Measurements from ENCODE around the gene SMARCA2.
A peak's percentile ranks its signal among the peaks of the same experiment; 100 is the strongest.

The SMARCA2 gene

DNA sequence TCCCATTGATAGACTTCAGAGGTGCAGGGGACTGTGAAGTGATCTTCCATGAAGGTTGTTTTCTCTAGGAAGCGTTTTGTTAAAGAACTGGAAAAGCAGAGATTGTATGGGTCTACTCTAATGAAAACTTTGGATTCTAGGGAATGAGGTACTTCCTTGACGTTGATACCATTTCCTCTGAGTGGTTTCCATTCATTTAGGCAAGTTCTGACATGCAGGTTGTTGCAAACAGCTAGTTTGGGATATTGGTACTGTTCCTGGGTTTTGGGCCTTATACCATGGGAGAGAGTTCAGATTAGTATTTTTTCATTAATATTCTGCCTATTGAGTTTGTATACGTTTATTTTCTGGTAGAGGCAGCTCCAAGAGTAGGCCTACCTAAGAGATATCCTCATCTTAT is 25.7 kb downstream of the SMARCA2 start:
- DNase-seq (ENCODE audit: low read depth), result no peak

DNA sequence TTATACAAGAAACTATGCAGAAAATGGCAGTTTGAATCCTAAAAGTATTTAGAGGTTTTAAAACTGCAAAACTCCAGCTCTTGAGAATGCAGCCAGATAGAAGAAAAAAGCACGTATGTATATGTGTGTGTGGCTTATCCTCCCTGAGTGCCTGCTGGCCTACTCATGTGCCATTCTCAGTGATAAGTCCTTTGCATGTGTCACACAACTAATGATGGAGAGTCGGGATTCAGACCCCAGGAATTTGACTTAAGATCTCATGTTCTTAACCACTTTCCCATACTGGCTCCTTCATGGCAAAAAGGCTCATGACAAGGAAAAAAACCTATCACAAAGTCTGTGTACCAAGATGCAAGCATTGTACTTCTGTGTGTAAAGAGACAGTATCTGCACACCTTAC is 26.6 kb downstream of the SMARCA2 start:
- DNase-seq (ENCODE audit: low read depth), result no peak

DNA sequence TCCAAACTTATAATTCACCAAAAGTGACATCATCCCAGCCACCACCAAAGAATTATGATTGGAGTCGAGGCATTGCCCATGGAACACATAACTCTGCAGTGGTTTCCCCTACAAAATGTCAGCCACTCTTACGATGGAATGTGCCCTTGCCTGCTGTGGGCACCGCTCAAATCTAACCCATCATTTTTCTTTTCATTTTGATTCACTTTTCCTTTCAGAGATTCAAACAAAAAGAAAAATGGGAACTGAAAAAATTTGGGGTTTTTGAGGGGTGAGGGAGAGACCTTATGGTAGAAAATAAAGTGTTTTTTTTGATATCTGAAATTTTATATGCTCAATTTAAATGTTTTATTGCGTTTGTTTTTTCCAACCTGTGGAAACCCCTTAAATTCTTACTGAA is 28.1 kb downstream of the SMARCA2 start:
- no peak for DNase-seq (ENCODE audit: low read depth)

DNA sequence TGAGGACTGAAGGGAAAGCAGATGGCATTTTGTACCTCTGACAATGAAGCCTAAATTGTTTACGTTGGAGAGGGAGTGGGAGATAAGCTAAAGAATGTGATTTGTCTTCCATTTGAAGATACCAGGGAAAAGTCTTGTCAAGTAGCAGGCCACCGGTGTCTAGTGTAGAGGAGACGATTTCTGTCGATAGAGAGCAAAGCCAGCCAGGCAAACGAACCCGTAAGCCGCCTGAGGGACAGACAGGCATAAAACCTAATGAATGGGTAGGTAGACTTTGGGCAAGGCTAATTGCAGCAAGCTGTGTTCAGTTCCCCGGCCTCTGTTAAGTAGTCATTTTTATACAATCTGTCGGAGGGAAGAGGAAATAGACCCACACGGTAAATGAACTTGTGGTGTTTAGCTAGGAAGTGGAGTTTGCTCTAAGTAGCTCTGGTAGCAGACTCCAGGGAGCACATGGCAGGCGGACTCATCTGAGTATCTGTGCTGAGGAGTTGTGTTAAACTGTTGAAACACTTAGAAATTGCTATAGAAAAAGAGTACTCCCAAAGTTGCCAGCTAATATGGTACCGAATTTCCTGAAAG is 28.8 kb downstream of the SMARCA2 start:
- no peak for DNase-seq (ENCODE audit: low read depth)

DNA sequence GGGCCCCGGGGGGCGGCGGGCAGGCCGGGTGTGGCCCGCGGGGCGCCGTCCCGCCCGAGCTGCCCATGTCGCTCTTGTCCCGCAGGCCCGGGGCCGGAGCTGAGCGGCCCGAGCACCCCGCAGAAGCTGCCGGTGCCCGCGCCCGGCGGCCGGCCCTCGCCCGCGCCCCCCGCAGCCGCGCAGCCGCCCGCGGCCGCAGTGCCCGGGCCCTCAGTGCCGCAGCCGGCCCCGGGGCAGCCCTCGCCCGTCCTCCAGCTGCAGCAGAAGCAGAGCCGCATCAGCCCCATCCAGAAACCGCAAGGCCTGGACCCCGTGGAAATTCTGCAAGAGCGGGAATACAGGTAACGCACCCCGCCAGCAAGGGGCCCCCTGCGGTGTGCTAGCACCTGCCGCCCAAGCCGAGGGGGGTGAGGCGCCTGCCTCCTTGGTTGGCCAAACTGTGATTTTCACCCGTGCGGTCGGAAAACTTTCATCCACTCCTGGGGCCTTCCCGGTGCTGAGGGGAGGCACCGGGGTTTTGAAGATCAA is 32.1 kb downstream of the SMARCA2 start:
- DNase-seq (ENCODE audit: low read depth), result no peak

DNA sequence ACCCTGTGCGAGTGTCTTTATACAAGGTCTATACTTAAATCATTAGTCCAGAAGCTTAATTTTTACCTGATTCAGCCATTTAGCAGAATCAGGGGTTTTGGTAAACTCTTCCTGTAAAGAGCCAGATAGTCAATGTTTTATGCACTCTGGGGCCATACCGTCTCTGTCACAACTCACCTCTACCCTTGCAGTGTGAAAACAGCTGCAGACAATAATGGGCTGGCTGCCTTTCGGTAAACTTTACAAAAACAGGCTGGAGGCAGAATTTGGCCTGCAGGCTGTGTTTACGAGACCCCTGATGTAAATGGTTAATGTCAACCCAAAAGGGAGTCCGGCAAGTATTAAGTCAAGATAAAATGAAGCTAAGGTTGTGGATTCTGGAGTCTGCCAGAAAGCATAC is 32.8 kb downstream of the SMARCA2 start:
- no peak for DNase-seq (ENCODE audit: low read depth)

DNA sequence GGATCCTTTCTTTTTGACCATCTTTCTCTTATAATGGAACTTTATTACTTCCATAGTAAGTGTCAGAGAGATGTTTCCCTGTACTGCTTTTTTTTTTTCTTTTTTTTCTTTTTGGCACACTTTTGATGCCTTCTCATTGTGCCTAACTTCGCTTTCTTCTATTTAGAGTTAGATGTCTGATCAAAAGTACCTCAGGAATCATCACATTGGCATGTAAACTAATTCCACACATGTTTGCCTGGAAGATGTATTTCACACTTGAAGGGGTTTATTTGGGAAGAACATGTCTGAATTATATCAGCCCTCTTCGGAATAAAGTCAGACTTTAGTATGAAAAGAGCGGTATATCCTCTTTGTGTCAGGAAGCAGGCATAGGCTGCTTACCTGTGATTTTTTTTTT is 35.1 kb downstream of the SMARCA2 start:
- no peak for DNase-seq (ENCODE audit: low read depth)

DNA sequence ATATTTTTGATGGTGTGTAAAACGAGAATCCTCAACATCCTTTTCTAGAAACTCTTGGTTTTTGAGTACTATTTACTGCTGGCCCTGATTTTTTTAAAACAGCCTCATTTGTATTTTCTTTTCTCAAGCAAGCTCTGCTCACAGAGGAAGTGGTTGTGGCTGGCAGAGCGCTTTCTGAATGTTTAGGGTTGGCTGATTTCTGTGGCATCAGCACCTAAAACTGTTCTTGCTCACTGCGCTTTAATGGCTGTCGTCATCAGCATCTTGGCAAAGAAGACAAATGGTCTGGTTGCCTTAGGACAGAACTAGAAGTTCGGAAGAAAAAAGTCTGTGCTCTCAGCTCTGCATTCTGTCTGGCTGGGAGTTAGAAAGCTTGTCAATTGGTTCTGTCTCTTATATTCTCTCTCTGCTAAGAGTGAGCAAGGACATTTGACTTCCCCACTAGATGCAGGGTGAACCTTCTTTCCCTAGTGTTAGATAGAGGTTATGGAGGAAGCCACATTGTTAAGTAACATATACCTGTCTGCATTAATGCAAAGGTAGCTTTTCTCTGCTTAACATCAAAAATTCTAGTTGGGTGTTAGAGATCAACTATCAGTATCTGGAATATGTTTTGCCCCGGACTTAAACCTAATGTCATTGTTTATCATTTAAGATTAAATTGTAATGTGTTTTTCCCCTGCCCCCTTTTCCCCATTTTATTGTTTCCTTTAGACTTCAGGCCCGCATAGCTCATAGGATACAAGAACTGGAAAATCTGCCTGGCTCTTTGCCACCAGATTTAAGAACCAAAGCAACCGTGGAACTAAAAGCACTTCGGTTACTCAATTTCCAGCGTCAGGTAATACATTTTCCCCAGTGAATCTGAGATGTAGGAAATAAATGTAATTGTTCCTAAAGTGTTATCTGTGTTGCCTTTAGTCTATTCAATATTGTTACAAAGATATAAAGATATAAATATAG is 39.0 kb downstream of the SMARCA2 start:
- DNase-seq (ENCODE audit: low read depth), result peak; percentile 37

DNA sequence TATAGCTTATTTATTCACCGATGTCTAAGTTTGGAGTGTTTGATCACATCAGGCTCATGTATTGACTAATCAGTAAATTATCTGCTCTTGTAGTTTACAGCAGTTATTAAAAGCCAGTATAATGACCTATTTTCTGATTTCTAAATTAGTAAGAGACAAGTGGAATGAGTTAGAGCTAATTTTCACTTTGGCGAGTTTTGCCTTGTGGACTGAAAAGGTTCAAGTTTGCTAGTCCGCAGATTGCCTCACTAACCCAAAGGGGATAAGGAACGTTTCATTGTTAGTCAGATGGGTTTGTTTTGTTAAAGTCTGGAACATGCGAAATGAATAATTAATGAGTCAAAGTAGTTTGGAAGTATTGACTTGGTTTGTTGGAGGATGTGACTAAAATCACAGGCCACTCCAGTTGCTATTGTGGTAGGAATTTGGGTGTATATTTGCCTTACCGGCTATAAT is 40.1 kb downstream of the SMARCA2 start:
- no peak for DNase-seq (ENCODE audit: low read depth)

DNA sequence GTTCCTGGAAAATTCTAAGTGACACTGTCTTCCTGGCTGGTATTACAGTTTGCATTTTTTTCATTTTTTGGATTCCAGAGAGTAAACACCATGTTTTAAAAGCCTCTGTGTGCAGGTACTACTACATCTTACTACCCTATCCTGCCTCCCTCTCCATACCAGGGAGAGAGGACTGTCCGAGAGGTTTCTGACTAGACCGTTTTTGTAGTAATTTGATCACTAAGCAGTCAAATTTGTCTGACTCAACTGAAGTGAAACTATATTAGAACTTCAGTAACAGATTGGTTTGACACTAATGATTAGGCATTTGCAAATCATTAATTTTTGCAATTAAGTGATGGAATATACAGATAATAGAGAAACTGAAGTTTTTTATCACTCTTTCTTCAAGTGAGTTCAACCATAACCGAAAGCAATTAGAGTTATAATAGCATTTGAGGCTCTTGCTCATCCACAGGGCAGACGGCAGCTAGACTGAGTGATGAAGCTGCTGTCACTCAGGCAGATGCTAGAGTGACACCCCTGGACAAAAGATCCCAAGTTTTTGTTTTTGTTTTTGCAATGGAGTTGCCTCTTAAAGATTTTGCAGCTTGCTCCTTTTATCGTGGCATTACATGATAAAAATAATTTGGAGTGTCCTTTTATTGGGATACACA is 44.3 kb downstream of the SMARCA2 start:
- DNase-seq (ENCODE audit: low read depth), result no peak

DNA sequence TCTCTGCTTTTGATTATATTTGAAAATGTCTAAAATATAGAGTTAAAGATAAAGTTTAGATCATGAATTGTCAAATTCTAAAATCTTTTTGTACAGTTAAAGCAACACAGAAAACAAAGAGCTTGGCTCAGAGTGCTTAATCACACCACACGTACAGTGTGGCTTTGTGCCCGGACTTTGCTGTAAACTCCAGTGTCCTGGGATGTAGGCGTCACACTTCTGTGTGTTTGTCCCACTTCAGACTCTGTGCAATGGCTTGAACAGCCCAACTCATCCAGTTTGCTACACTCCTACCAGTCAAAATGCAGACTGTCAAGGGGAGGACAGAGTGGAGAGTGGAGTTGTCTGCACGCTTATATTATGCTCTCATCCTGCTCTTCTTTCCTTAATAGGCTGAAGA is 45.3 kb downstream of the SMARCA2 start:
- DNase-seq (ENCODE audit: low read depth), result no peak

DNA sequence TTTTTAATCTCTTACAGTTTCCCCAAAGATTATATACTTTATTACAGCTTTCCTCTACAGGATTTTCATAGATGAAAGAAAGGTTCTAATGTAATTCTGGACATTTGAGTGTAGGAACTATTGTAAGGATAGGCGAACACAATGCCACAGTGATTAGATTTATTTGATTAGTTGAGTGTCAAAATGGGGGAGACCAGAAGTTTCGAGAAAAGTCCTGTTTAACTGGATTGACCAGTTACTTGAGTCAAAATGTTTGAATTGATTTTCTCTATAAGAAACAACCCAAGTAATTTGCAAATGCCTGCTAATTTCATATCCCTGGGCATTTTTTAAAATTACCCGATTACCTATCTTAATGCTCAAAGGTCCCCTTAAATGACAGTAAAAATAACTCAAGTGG is 50.6 kb downstream of the SMARCA2 start:
- no peak for DNase-seq (ENCODE audit: low read depth)

DNA sequence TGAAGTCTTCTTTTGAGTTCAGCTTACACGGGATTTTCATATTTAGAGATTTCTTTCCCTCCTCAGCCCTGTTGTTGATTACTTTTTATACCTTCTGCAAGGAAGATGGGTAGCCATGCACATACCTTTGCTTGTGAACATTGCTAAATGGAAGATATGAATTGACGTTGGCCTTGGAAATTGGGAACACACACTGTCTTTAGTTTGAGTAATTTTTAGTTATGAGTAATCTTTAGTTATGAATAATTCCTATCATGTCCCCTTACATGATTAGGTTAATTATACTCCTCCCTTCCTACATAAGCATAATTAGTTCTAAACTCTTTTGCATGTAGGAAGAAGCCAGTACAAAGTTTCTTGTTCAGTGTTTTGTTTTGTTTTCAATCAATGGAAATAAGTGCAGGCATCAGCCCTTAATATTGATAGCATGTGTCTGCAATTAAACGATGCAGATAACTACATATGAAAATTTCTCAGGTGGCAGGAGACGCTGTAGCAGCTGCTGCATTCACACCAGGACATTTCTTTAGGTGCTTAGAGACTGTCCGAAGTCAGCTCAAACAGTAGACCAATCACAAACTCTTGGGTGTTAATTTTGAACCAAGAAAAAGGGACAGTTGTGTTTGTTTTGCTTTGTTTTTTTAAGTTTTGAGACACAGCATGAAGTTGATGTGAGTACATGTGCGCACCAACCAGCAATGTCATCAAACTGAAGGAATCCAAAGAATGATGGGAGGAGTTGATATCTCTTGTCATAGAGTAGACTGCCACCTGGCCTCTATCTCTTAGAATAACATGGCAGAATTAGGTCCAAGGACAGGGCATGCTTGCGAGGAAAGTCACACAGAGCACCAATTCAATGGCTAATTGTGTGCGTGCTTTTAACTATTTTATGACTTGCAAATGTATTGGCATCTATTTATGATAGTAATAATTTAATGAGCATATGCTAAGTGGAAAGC is 51.4 kb downstream of the SMARCA2 start:
- peak; percentile 44 for DNase-seq (ENCODE audit: low read depth)

DNA sequence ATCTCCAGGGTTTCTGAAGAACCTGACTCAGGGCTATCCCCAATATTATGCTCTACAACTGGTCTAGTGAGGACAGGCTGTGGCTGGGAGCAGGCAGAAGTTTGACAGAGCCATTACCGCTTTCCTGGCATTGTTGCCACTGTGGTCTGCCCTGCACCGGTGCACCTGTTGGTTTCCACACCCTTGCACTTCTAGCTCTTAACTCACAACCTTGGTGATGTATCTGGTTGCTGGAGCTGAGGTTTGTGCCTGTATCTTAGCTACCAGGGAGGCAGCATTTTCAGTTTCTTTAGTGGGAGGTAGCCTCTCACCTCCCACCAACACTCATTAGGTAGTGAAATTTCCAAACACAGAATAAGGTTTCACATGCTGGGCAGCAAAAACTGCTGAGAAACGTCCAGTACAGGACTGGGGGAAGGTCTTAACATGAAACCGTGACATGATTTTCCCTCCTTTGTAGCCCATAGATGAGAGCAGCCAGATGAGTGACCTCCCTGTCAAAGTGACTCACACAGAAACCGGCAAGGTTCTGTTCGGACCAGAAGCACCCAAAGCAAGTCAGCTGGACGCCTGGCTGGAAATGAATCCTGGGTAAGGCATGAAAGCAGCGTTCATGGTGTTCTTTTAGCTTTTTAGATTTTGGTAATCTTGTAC is 57.7 kb downstream of the SMARCA2 start:
- DNase-seq (ENCODE audit: low read depth), result no peak

DNA sequence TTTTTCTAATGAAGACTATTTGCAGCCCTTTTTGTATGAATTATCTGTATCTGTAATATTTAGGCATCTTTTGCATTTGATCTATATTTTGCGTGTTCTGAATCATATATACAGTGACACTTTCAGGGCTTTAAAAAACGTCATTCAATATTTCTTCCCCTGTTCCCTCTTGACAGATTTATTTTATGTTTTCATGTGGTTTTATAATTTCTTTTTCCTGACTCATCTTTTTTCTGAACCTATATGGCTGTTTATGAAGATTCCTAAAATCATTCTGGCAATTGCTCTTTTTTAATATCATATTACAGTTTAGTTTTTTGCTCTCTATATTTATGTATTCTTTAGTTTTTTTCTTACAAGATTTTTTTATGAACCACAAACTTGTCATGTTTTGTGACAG is 67.6 kb downstream of the SMARCA2 start:
- no peak for DNase-seq (ENCODE audit: low read depth)

DNA sequence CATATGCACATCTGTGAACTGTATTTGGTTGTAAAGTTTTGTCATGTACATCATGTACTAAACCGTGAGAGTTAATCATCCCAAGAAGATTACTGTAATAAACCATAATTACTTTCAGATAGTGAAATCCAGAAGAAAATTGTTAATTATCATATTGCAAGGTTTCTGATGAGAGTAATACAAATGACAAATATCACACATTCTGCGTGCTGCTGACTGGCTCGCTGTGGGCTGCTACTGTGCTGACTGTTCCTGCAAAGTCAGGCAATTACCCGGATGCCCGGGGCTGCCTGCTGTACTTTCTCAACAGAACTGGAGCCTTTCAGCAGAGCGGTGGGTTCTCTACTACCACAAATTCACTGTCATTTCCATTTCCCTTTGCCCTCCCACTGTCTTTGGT is 68.3 kb downstream of the SMARCA2 start:
- no peak for DNase-seq (ENCODE audit: low read depth)

DNA sequence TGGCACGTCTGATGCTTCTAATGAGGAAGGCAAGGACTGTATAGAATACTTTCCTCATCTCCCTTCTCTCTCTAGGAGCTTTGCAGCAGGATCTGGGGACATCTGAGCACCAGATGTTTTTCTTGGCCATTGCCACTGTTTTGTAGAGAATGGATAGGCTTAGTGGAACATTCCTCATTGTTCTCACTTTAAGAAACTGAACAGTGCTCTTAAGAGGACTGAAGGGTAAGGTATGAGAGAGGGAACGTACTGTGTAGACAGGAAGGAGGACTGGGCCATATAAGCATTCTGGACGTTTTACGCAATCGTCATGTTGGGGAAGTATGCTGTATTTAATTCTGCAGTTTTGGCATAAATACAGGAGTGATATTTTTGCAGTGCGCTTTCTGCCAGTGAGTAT is 70.6 kb downstream of the SMARCA2 start:
- DNase-seq (ENCODE audit: low read depth), result peak; percentile 68

DNA sequence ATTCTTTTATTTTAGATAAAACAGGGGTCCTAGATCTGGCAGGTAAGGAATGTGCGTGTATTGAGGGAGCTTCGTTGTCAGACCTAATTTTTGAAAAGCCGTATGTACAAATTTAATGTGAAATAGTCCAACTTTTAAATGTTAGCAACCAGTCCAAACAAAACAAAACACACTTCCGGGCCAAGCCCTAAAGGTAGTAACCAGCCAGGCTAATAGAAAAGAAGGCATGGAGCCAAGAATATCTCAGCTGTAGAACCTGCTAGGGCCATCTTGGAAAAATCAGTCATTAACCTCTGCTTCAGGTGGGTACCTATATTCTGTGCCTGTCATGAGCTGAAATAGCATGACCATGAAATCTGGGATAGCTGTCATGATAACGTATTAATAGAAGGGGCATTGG is 71.0 kb downstream of the SMARCA2 start:
- DNase-seq (ENCODE audit: low read depth), result no peak

DNA sequence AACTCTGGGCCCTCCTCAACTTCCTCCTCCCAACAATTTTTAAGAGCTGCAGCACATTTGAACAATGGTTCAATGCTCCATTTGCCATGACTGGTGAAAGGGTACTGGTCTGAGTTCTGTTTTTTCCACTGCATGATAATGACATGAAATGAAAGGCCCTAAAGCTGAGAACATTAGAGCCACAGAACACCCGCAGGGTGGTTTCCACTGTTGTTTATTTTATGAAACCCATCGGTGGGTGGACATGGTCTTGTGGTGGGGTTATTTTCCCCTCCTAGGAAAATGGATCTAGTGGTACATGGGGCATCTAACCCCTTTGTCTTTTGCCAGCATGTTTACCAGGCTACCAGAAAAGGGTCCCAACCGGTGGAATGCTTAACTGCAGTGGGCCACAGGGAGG is 71.8 kb downstream of the SMARCA2 start:
- DNase-seq (ENCODE audit: low read depth), result no peak

DNA sequence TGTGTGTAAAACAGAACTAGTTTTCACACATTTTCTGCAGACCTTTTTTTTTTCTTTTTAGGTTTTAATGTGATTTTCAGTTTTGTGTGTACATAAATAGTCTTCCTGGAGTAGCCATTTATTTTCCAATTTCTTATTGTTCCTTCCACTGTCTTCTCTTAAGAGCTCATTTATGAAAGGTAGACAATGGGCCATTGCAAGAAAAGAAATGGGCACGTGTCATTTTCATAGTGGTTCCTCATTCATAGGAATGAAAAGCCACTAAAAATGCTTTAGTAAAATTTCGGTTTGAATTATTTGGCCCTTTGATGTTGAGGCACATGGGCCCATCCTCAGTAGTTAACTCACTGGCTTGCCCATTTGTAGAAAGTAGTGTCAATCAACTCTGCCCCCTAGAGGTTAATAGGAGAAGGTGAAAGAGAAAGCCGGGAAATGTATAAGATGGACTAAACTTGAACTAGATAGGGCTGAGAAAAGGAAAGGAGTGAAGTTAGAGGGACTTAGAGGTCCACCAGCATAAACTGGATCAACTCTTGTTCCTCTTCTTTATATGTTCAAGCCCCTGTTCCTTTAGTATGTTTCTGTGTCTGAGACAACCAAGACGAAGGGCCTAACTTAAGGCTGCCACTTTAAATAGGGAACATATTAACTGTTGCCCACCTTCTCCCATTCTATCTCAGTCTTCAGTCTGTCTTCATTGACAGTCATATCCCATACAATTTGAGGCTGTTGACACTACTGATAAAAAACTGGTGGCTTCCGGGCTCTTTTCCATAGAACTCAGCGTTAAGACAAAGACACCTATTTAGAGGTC is 72.6 kb downstream of the SMARCA2 start:
- no peak for DNase-seq (ENCODE audit: low read depth)

Measured in GM04504 (cell line).